Femur (tissue), 1 donor: ENCODE measurements around the gene TBC1D1.

ENCODE experiments used
- DNase-seq: peaks from one replicate; pipeline ENCODE4 v3.0.0-alpha.2; 2017

TBC1D1 gene

GRCh38 chr4:37927434-37927833, 36.5 kb downstream of the TBC1D1 start:
- no peak for DNase-seq

- DNase-seq = no peak
Observed at GRCh38 chr4:37928426-37929416, 37.8 kb downstream of the TBC1D1 start.

GRCh38 chr4:37934096-37934495, 43.2 kb downstream of the TBC1D1 start:
- no peak for DNase-seq

- no peak for DNase-seq
Observed at GRCh38 chr4:37934609-37935008, 43.7 kb downstream of the TBC1D1 start.

- no peak for DNase-seq
Observed at GRCh38 chr4:37935026-37935425, 44.1 kb downstream of the TBC1D1 start.

- DNase-seq = no peak
Observed at GRCh38 chr4:37936889-37937498, 46.1 kb downstream of the TBC1D1 start.

GRCh38 chr4:37938208-37938607, 47.3 kb downstream of the TBC1D1 start:
- no peak for DNase-seq

- DNase-seq = peak; percentile 44
Observed at GRCh38 chr4:37946503-37947179, 55.8 kb downstream of the TBC1D1 start.

GRCh38 chr4:37948542-37948941, 57.7 kb downstream of the TBC1D1 start:
- DNase-seq = no peak

GRCh38 chr4:37949636-37950426, 58.9 kb downstream of the TBC1D1 start:
- no peak for DNase-seq

- DNase-seq = no peak
Observed at GRCh38 chr4:37951461-37952352, 60.8 kb downstream of the TBC1D1 start.

- no peak for DNase-seq
Observed at GRCh38 chr4:37953156-37953555, 62.3 kb downstream of the TBC1D1 start.

- peak; percentile 32 for DNase-seq
Observed at GRCh38 chr4:37953620-37954293, 62.9 kb downstream of the TBC1D1 start.

- no peak for DNase-seq
Observed at GRCh38 chr4:37956941-37957340, 66.1 kb downstream of the TBC1D1 start.

GRCh38 chr4:37958932-37959331, 68.0 kb downstream of the TBC1D1 start:
- no peak for DNase-seq

GRCh38 chr4:37960098-37960497, 69.2 kb downstream of the TBC1D1 start, which contains the start of gene PTTG2:
PTTG2 (plus strand) TSS chr4:37960398; CDS start chr4:37960435, 37 bp downstream.
- DNase-seq = no peak

- no peak for DNase-seq
Observed at GRCh38 chr4:37960679-37961450, 70.0 kb downstream of the TBC1D1 start.

- no peak for DNase-seq
Observed at GRCh38 chr4:37964734-37965457, 74.0 kb downstream of the TBC1D1 start.

- DNase-seq = no peak
Observed at GRCh38 chr4:37966044-37966443, 75.2 kb downstream of the TBC1D1 start.
